OCI-LY3 (cell line): ENCODE results near the gene BRCA2.

Experiments
- H2AFZ ChIP-seq: fragments of 200-600, 300-600 bp; shearing (Covaris generic); 2 replicates; pipeline ENCODE4 v1.6.0; 2014; ENCODE audit warnings: antibody characterized with exemption, low read depth, low read length
- H3K27ac ChIP-seq: fragments of 200-600, 300-600 bp; sonication (generic); 2 replicates; pipeline ENCODE4 v1.5.1; 2014; ENCODE audit warnings: mild to moderate bottlenecking, low read length, moderate library complexity, mixed read lengths
- H3K27me3 ChIP-seq: fragments of 200-600, 300-600 bp; sonication (generic); 2 replicates; pipeline ENCODE4 v1.6.1; 2014; ENCODE audit warnings: low read depth, low read length, mixed read lengths
- H3K36me3 ChIP-seq: fragments of 200-600, 300-600 bp; sonication (generic); replicated peaks from 2 replicates; pipeline ENCODE3; 2014; ENCODE audit warnings: low read depth, low read length, mixed read lengths
- H3K4me1 ChIP-seq: fragments of 300-600, 200-600 bp; sonication (generic); 2 replicates; pipeline ENCODE4 v1.6.1; 2014; ENCODE audit warnings: low read length, mixed read lengths
- H3K4me2 ChIP-seq: fragments of 200-600, 300-600 bp; sonication (generic); 2 replicates; pipeline ENCODE4 v1.6.1; 2014; ENCODE audit warnings: low read length, mixed read lengths
- H3K4me3 ChIP-seq: fragments of 300-600, 200-600 bp; sonication (generic); 2 replicates; pipeline ENCODE4 v1.5.1; 2014; ENCODE audit warnings: antibody characterized with exemption, mild to moderate bottlenecking, low read length, moderate library complexity
- H3K79me2 ChIP-seq: fragments of 300-600, 200-600 bp; shearing (Covaris generic); 2 replicates; pipeline ENCODE4 v1.6.1; 2014; ENCODE audit warnings: mild to moderate bottlenecking, low read length, mixed read lengths
- H3K9ac ChIP-seq: fragments of 300-600, 200-600 bp; shearing (Covaris generic); 2 replicates; pipeline ENCODE4 v1.6.0; 2014; ENCODE audit warnings: mild to moderate bottlenecking, low read length, moderate library complexity
- H3K9me3 ChIP-seq: fragments of 200-600, 300-600 bp; shearing (Covaris generic); 2 replicates; pipeline ENCODE4 v1.6.1; 2014; ENCODE audit warnings: low read length, mixed read lengths; ENCODE audit not compliant: insufficient read depth
- H4K20me1 ChIP-seq: fragments of 200-600, 300-600 bp; sonication (generic); 2 replicates; pipeline ENCODE4 v1.6.1; 2016; ENCODE audit warnings: low read length, mixed read lengths; ENCODE audit not compliant: insufficient read depth
- CTCF ChIP-seq: fragments of 200-600, 300-600 bp; sonication (generic); IDR thresholded peaks from 2 replicates; pipeline ENCODE4 v1.5.1; 2014; ENCODE audit warnings: antibody characterized with exemption, low read length, low read depth
- EZH2phosphoT487 ChIP-seq: fragments of 200-600 bp; shearing (Covaris generic); IDR thresholded peaks from 2 replicates; pipeline ENCODE4 v1.6.1; 2018; ENCODE audit warnings: antibody characterized with exemption, mixed run types, low read depth

BRCA2 gene

DNA sequence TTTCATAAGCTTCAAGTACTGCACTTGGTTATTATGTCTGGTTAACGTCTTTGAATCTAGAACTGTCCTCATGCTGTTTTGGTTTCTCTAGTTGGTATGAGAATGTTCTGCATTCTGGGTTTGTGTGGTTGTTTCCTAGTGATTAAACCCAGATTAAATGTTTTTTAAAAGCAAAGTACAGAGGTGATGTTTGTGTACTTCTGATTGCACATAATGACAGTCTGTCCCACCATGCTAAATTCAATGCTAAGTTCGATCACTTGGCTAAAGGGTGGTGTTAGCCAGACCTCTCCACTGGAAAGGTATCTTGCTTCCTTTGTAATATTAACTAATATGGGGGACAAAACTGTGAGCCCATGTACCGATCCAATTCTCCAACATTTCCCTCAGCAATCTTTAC is 98.0 kb downstream of the BRCA2 start:
- no peak for TF ChIP-seq CTCF
- TF ChIP-seq EZH2phosphoT487 = no peak

GRCh38 chr13:32414580-32414979 is 99.3 kb downstream of the BRCA2 start:
- Histone ChIP-seq H3K4me2 (no peak overlapping the region), H3K4me3 (no peak overlapping the region)

More for the DNA sequence above, 98.0 kb downstream of the BRCA2 start:
- no peak overlapping the region for H3K4me3 ChIP-seq
- H3K27ac ChIP-seq = no peak overlapping the region
- no peak overlapping the region for H3K9ac ChIP-seq
- H4K20me1 ChIP-seq = no peaks in the 10 kb centered on the region
- no peaks in the 10 kb centered on the region for H3K79me2 ChIP-seq
- H3K4me2 ChIP-seq = no peak overlapping the region
- H3K27me3 ChIP-seq = no peaks in the 10 kb centered on the region
- H3K9me3 ChIP-seq = no peaks in the 10 kb centered on the region
- H3K36me3 ChIP-seq = no peaks in the 10 kb centered on the region
- H3K4me1 ChIP-seq = peaks cover 5% of the 10 kb centered on the region
- H2AFZ ChIP-seq = no peak overlapping the region

GRCh38 chr13:32415019-32415418 is 99.7 kb downstream of the BRCA2 start:
- Histone ChIP-seq H3K27ac (no peak overlapping the region), H4K20me1 (no peaks in the 10 kb centered on the region)
- TF ChIP-seq EZH2phosphoT487 (no peak), CTCF (peak; percentile 65)

More at GRCh38 chr13:32414580-32414979, 99.3 kb downstream of the BRCA2 start:
- Histone ChIP-seq H3K36me3 (peaks cover 1% of the 10 kb centered on the region), H4K20me1 (no peaks in the 10 kb centered on the region), H3K4me1 (no peaks in the 10 kb centered on the region), H2AFZ (no peak overlapping the region), H3K79me2 (no peaks in the 10 kb centered on the region), H3K27me3 (no peaks in the 10 kb centered on the region), H3K27ac (no peak overlapping the region), H3K9ac (no peak overlapping the region), H3K9me3 (peaks cover 1% of the 10 kb centered on the region; the same call in 1 of the 2 replicates)
- TF ChIP-seq CTCF = no peak
- no peak for TF ChIP-seq EZH2phosphoT487

DNA sequence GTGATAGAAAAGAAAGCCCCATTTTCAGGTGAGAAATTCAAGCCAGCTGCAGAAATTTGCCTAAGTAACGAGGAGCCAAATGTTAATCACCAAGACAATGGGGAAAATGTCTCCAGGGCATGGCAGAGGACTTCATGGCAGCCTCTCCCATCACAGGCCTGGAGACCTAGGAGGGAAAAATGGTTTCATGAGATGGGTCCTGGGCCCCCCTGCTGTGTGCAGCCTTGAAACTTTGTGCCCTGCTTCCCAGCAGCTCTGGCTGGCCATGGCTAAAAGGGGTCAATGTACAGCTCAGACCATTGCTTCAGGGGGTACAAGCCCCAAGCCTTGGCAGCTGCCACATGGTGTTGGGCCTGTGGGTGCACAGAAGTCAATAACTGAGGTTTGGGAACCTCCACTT is 102.7 kb downstream of the BRCA2 start:
- no peak overlapping the region for H3K4me2 ChIP-seq

More at GRCh38 chr13:32415019-32415418, 99.7 kb downstream of the BRCA2 start:
- H3K79me2 ChIP-seq = no peaks in the 10 kb centered on the region
- H3K27me3 ChIP-seq = no peaks in the 10 kb centered on the region
- H3K9ac ChIP-seq = no peak overlapping the region
- no peak overlapping the region for H2AFZ ChIP-seq
- H3K4me1 ChIP-seq = no peaks in the 10 kb centered on the region
- no peak overlapping the region for H3K4me2 ChIP-seq
- peaks cover 6% of the 10 kb centered on the region for H3K36me3 ChIP-seq
- H3K4me3 ChIP-seq = no peak overlapping the region
- peaks cover 6% of the 10 kb centered on the region; the same call in 1 of the 2 replicates for H3K9me3 ChIP-seq

More for the DNA sequence above, 102.7 kb downstream of the BRCA2 start:
- Histone ChIP-seq H3K4me1 (no peaks in the 10 kb centered on the region), H3K9ac (no peak overlapping the region), H3K27me3 (no peaks in the 10 kb centered on the region), H2AFZ (no peak overlapping the region), H4K20me1 (no peaks in the 10 kb centered on the region), H3K79me2 (peaks cover 5% of the 10 kb centered on the region; the same call in 1 of the 2 replicates), H3K9me3 (peaks cover 8% of the 10 kb centered on the region; the same call in 1 of the 2 replicates), H3K27ac (no peak overlapping the region), H3K4me3 (no peak overlapping the region), H3K36me3 (peaks cover 30% of the 10 kb centered on the region)
- TF ChIP-seq EZH2phosphoT487 (no peak), CTCF (no peak)
